GM10847 (cell line): ENCODE measurements around the gene PDZD2.

ENCODE experiments used
- POLR2A ChIP-seq: IDR thresholded peaks from 2 replicates; pipeline ENCODE4 v1.6.1; 2011; ENCODE audit not compliant: insufficient read length; ENCODE audit errors: extremely low read depth

PDZD2 gene

GRCh38 chr5:31671339-31671741 lies 32.4 kb downstream of the PDZD2 start:
- no peak for TF ChIP-seq POLR2A

GRCh38 chr5:31674371-31674951 lies 35.5 kb downstream of the PDZD2 start:
- TF ChIP-seq POLR2A = no peak

GRCh38 chr5:31675472-31675871 lies 36.5 kb downstream of the PDZD2 start:
- TF ChIP-seq POLR2A = no peak

- no peak for TF ChIP-seq POLR2A
Observed at GRCh38 chr5:31678180-31678579, 39.2 kb downstream of the PDZD2 start.

- no peak for TF ChIP-seq POLR2A
Observed at GRCh38 chr5:31680528-31680927, 41.6 kb downstream of the PDZD2 start.

- no peak for TF ChIP-seq POLR2A
Observed at GRCh38 chr5:31682025-31682424, 43.1 kb downstream of the PDZD2 start.

- no peak for TF ChIP-seq POLR2A
Observed at GRCh38 chr5:31682851-31683250, 43.9 kb downstream of the PDZD2 start.

- no peak for TF ChIP-seq POLR2A
Observed at GRCh38 chr5:31688515-31689092, 49.7 kb downstream of the PDZD2 start.

- no peak for TF ChIP-seq POLR2A
Observed at GRCh38 chr5:31692561-31693221, 53.8 kb downstream of the PDZD2 start.

- TF ChIP-seq POLR2A = no peak
Observed at GRCh38 chr5:31698673-31699072, 59.7 kb downstream of the PDZD2 start.

- no peak for TF ChIP-seq POLR2A
Observed at GRCh38 chr5:31701642-31702299, 62.8 kb downstream of the PDZD2 start.

- no peak for TF ChIP-seq POLR2A
Observed at GRCh38 chr5:31702712-31703111, 63.8 kb downstream of the PDZD2 start.

GRCh38 chr5:31703757-31704156 lies 64.8 kb downstream of the PDZD2 start:
- no peak for TF ChIP-seq POLR2A

- TF ChIP-seq POLR2A = no peak
Observed at GRCh38 chr5:31706186-31706585, 67.3 kb downstream of the PDZD2 start.

- TF ChIP-seq POLR2A = no peak
Observed at GRCh38 chr5:31707329-31707728, 68.4 kb downstream of the PDZD2 start.

GRCh38 chr5:31708089-31708488 lies 69.2 kb downstream of the PDZD2 start:
- TF ChIP-seq POLR2A = no peak
